GM18861 (cell line): ENCODE data around the gene WASHC3.
A peak's percentile ranks its signal among the peaks of the same experiment; 100 is the strongest.
"Not testable (repeated sequence)": the region's sequence is repeated elsewhere in the genome, so short reads cannot be mapped to it uniquely, and the experiment has no call there.

Experiments
- ATAC-seq: cut with Tn5 transposase; IDR thresholded peaks from one replicate; pipeline ENCODE4 v1.9.1; 2021; ENCODE audit not compliant: unreplicated experiment

WASHC3 gene

DNA sequence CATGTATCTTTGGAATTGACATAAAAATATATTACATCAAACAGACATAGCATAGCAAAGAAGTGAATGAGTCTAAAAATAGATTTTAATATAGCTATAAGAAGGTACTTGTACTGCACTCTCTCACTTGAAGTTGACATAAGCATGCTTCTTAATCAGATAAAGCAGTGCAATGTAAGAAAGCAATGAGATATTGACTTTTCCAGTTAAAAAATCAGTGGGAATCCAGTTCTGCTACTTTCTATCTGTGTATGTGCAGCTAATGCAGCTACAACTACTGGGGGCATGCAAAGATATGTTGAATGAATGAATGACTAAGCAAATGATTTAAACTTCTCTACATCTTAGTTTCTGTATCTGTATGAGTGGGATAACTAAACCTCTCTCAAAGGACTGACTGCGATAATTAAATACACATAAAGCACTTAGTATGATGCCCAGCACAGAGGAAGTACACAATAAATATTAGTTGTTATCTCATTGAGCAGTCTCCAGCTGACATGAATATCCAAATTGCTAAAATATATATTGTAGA, 10.3 kb downstream of the WASHC3 start:
- ATAC-seq = no peak

DNA sequence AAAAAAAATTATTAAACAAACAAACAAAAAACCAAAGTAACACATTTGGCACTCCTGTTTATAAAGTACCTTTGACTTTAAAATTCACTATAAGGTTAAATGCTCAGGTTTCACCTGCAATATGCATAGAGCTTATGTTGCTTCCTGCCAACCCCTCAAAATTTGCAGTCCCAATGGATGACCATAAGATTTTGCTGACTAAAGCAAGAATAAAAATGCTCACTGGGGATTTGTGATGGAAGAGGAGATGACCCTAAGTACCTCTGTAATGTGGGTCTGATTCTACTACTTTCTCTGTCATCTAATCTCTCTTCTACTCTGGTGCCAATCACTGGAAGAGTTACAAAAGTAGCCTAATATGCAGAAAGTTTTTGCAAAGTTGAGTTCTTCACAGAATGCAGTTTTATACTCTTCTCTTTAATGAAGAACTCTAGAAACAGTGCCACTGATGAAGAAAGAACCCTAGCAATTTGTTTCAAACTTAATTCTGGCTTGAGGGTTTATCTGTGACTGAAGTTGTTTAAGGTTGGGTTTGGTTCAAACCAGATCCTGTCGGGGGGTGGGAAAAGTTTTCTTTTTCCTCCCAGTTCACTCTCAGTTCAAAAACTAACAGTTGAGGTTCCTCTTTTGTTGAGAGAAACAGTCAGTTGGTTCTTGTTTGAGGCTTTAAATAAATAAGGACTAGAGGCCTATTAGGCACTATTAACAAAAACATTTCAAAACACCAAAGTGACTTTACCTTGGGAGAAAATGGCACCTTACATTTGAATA, 10.9 kb downstream of the WASHC3 start:
- no peak for ATAC-seq

GRCh38 chr12:102043928-102044327, 17.9 kb downstream of the WASHC3 start:
- peak; percentile 51 for ATAC-seq

DNA sequence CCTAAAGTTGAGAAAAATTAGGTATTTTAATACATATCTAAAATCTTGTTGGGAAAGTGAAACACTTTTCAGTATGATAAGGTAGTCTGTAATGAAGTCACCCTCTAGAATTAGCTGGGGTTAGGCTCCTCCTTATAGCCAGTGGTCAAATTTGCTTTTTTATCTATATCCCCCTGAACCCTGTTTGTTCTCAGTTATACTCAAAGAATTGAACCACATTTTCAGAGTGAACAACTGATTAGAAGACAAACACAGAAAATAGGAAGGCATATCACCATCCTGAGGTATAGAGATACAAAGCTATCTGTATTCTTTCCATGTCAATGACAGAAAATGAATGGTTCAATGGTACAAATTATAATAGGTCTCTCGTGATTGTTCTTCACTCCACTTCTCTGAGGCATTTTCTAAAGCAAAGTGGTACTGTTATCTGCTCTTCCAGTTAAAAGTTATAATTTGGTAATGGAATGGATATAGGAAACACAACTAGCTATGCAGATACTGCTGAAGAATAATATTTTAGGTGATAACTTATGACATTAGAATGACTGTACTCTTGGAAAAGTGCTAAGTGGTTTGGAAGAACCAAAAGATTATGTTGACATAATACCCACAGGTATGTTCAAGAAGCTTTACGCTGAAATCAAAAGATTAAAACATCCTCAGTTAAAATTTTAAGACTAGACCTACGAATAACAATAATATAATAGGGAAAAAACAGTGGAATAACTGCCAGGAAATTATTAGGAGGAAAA, 27.6 kb downstream of the WASHC3 start:
- no peak for ATAC-seq

GRCh38 chr12:102031852-102032251, 29.9 kb downstream of the WASHC3 start:
- no peak for ATAC-seq

GRCh38 chr12:102029141-102029540, 32.6 kb downstream of the WASHC3 start:
- no peak for ATAC-seq

GRCh38 chr12:102026728-102027127, 35.1 kb downstream of the WASHC3 start:
- no peak for ATAC-seq

DNA sequence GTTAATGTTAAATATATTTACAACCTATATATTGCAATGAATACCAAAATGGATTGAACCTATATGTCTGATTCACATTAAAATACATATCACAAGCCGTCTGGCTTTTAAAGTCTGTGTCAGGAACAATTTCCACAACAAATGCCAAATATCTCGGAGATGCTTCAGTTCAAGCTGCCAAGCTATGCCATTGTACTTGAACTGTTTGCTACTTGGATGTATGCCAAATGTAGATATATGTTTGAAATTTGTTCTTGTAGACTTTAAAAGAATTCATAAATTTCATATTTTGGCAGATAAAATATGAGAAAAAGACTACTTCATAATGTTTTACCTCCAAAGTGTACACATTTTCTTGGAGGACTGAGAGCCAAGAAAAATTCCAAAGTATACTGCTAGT, 37.0 kb downstream of the WASHC3 start:
- ATAC-seq = no peak

GRCh38 chr12:102023343-102023930, 38.4 kb downstream of the WASHC3 start:
- no peak for ATAC-seq

DNA sequence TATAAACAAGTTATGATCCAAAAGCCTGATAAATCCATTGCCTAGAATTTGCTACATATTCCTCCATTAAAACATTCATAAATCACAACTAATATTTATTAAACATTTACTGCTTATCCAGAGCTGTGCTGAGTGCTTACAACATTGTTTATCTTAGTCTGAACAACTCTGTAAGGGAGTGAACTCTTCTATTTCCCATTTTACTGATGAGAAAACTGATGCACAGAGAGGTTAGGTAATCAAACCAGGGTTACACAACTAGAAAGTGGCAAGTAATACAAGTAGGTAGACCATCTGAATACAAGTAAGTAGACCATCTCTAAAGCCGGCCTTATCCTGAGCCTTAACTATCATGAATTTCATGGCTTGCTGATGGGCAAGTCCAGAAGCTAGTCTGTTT, 39.5 kb downstream of the WASHC3 start:
- no peak for ATAC-seq

GRCh38 chr12:102021540-102022246, 40.1 kb downstream of the WASHC3 start:
- ATAC-seq = no peak

- ATAC-seq = not testable (repeated sequence)
Measured at GRCh38 chr12:102018607-102019006, 43.2 kb downstream of the WASHC3 start.

GRCh38 chr12:102016472-102016871, 45.3 kb downstream of the WASHC3 start:
- no peak for ATAC-seq

DNA sequence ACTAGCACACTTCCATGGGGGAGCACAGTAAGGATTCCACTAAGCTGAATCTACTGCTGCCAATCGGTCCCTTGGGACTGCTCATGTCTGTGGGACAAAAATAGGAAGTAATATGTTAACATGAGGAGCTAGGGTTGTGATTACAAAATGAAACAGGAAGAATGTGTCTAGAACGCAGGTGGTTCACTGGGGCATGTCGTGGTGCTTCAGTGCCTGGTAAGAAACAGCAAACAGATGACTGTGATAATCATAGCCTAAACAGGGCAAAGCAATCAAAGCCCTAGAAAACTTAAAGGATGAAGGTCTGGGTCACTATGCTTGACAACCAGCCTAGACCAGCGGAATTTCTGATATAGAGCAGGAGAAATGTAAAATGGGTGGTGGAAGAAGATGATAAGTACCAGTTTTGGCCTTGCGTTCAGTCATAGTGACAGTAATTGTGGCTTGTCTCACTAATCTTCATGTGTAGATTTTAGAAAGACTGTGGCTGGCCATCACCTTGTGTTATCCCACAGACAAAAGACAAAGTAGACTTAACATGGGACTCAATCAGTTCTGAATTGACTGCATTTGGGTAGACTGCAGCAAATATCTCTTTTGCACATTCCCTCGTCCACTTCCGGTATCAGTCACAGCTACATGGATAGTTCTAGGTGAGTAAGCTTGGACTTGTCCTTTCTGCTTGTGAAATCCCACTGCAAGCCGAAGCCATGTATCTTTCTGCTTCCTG, 51.4 kb downstream of the WASHC3 start:
- peak; percentile 97 for ATAC-seq

DNA sequence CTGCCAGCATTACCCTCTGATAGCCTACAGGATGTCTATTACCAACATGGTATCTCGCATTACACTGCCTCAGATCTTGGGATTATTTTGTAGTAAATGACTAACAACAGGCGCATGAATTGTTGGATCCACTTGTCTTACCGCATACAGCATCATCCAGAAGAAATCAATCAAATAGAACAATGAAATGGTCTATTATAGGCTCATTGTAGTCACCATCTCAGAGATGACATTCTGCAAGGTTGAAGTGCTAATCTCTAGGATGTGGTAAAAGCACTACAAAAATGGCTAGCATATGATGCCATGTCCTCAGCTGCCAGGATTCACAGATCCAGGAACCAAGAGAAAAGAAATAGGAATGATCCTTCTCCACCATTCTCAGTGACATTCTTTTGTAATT, 52.0 kb downstream of the WASHC3 start:
- no peak for ATAC-seq

- no peak for ATAC-seq
Measured at GRCh38 chr12:102008615-102009126, 53.1 kb downstream of the WASHC3 start.

DNA sequence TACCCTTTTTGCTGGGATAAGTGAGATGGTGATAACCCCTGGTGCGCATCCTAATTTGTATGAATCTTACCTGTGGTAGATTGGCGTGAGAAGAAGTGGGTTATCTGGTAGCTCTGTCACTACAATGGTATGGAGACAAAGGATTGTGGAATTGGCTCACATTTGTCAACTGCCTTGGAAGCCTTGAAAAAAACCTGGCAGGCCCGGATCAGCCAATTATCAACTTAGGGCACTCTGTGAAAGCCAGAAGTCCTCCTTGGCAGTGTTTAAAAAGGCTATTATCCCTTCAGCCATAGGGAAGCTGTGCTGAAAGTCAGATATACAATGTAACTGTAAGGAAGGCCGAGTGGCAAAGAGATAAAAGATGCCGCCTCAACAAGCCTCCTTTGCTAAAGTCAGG, 56.5 kb downstream of the WASHC3 start:
- ATAC-seq = no peak

DNA sequence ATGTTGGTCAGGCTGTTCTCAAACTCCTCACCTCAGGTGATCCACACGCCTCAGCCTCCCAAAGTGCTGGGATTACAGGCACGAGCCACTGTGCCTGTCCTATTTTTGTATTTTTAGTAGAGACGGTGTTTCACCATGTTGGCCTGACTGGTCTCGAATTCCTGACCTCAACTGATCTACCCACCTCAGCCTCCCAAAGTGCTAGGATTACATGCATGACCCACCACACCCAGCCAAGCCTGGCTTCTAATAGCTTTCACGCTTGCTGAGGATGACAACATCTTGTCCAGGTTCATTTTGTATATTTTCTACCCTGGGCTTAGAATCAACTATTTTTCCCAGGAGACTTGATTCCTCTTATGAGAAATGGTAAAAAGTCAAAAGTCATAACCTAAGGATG, 64.7 kb downstream of the WASHC3 start:
- no peak for ATAC-seq

DNA sequence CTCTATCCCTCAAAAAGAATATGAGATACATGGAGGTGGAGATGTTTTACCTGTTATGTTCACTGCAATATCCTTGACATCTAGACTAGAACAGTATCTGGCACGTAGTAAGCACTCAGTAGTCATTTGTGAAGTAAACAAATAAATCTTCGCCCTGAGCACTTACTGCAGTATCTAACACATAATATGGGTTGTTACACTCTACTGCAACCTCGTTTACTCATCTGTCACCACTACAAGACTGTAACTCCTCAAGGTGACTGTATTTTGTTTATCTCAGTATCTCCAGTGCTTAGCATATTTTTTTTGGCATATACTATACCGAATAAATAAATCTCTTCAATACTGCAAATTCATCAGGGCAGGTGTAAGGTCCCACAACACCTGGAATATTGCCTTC, 66.1 kb downstream of the WASHC3 start:
- ATAC-seq = no peak

DNA sequence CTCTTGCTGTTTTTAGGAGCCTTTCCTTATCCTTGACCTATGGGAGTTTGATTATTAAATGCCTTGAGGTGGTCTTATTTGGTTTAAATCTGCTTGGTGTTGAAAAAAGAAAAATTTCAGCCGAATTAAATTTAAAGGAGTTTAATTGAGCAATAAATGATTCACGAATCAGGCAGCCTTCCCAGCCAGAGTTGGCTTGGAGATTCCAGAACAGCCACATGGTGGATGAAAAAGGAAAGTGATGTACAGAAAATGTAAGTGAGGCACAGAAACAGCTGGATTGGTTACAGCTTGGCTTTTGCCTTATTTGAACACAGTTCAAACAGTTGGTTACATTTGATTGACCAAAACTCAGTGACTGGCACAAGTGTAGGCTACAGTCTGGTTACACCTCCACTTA, 69.7 kb downstream of the WASHC3 start:
- no peak for ATAC-seq
